HCT116 (cell line): ENCODE data around the gene MATK. TPM values are rescaled to one million over a fixed set of nuclear protein-coding genes. Genes with fewer than 3 reads are reported as not detected.

Experiments
- ATAC-seq: fragments of 200-7000 bp; cut with Tn5 transposase; 2 replicates; pipeline ENCODE4 v1.9.1; 2020; ENCODE audit warnings: mild to moderate bottlenecking, moderate library complexity
- BruUV-seq: library from RNA; stranded (reverse); fragments of 400-500 nt; replicated peaks from 2 replicates; lab custom pipeline; 2021; lab: Mats Ljungman, UMichigan
- CTCF ChIA-PET: fragments of 300-600 bp; sonication (Branson Sonifier 250); formaldehyde crosslinking; loops from one replicate; lab custom pipeline; 2021; ENCODE audit warnings: antibody characterized with exemption; lab: Charles Lee
- POLR2A ChIA-PET: fragments of 300-600, 350-600 bp; sonication (Branson Sonifier 250); formaldehyde crosslinking; loops from one replicate; lab custom pipeline; 2021; ENCODE audit warnings: antibody characterized with exemption; lab: Charles Lee
- RAD21 ChIA-PET, 2 experiments: fragments of 300-600 bp; sonication (Branson Sonifier 250); formaldehyde crosslinking; loops; one replicate each; lab custom pipeline; 2023; ENCODE audit warnings: low total read pairs in 2 of 2; ENCODE audit not compliant: uncharacterized antibody in 2 of 2, unreplicated experiment in 2 of 2, low non-redundant PET in 1 of 2; lab: Charles Lee
- DNase-seq: peaks from one replicate; pipeline ENCODE4 v3.0.0-alpha.2; 2010; ENCODE audit warnings: low read depth, low spot score
- H2AFZ ChIP-seq: fragments of 200-600 bp; shearing (Covaris generic), sonication (generic); 2 replicates; pipeline ENCODE4 v1.6.1; 2017; ENCODE audit warnings: low read depth, mixed run types, mixed read lengths, antibody characterized with exemption, low read length; ENCODE audit not compliant: poor library complexity, severe bottlenecking
- H3K27ac ChIP-seq: 2 replicates; pipeline ENCODE4 v1.5.1; 2012; ENCODE audit warnings: low read depth, low read length
- H3K27me3 ChIP-seq: fragments of 200-600 bp; sonication (generic); 2 replicates; pipeline ENCODE4 v1.6.1; 2016; ENCODE audit warnings: mixed run types, low read length, mixed read lengths; ENCODE audit not compliant: insufficient read depth
- H3K36me3 ChIP-seq, 2 experiments: fragments of 200-500 bp in 1 of 2; fragments of 200-600 bp in 1 of 2; sonication (Bioruptor generic) in 1 of 2; sonication (generic) in 1 of 2; 2 replicates each; pipeline versions ENCODE4 v1.5.1 to v1.6.1; 2014 to 2016; ENCODE audit warnings: low read length in 2 of 2, inconsistent platforms in 1 of 2, mixed read lengths in 1 of 2, mixed run types in 1 of 2; ENCODE audit not compliant: insufficient read depth in 2 of 2, control insufficient read depth in 1 of 2
- H3K4me1 ChIP-seq, 2 experiments: fragments of 200-600 bp in 1 of 2; sonication (generic) in 1 of 2; 2 replicates each; pipeline versions ENCODE4 v1.5.1 to v1.6.1; 2012 to 2017; ENCODE audit warnings: low read length in 2 of 2, inconsistent platforms in 1 of 2, mild to moderate bottlenecking in 1 of 2, mixed read lengths in 1 of 2, mixed run types in 1 of 2, moderate library complexity in 1 of 2; ENCODE audit not compliant: insufficient read depth in 2 of 2, control insufficient read depth in 1 of 2
- H3K4me2 ChIP-seq: fragments of 200-600 bp; sonication (generic); 2 replicates; pipeline ENCODE4 v1.6.1; 2017; ENCODE audit warnings: mixed run types, low read length, mixed read lengths
- H3K4me3 ChIP-seq, 2 experiments: fragments of 200-600 bp in 1 of 2; sonication (generic) in 1 of 2; replicated peaks in 1 of 2; 2 replicates each; pipeline ENCODE4 v1.5.1; 2011 to 2016; ENCODE audit warnings: low read length in 2 of 2, control low read depth in 1 of 2, low read depth in 1 of 2, mild to moderate bottlenecking in 1 of 2, mixed read lengths in 1 of 2, mixed run types in 1 of 2
- H3K79me2 ChIP-seq: fragments of 200-600 bp; sonication (generic); 2 replicates; pipeline ENCODE4 v1.6.1; 2017; ENCODE audit warnings: mild to moderate bottlenecking, mixed run types, low read length, moderate library complexity, mixed read lengths; ENCODE audit not compliant: insufficient read depth
- H3K9ac ChIP-seq: fragments of 200-600 bp; sonication (generic); 2 replicates; pipeline ENCODE4 v1.6.1; 2016; ENCODE audit warnings: low read length, mixed read lengths
- H3K9me2 ChIP-seq: fragments of 200-600 bp; sonication (generic), shearing (Covaris generic); 2 replicates; pipeline ENCODE4 v1.6.1; 2017; ENCODE audit warnings: mixed run types, mild to moderate bottlenecking, moderate library complexity; ENCODE audit not compliant: insufficient read depth
- H3K9me3 ChIP-seq, 2 experiments: fragments of 200-500 bp in 1 of 2; fragments of 200-600 bp in 1 of 2; sonication (Bioruptor generic) in 1 of 2; sonication (generic) in 1 of 2; 2 replicates each; pipeline ENCODE4 v1.6.1; 2014 to 2017; ENCODE audit warnings: low read length in 2 of 2, mixed read lengths in 2 of 2, inconsistent platforms in 1 of 2, low read depth in 1 of 2, mild to moderate bottlenecking in 1 of 2, mixed run types in 1 of 2, moderate library complexity in 1 of 2; ENCODE audit not compliant: control insufficient read depth in 1 of 2, insufficient read depth in 1 of 2
- H4K20me1 ChIP-seq: fragments of 200-600 bp; sonication (generic), shearing (Covaris generic); 2 replicates; pipeline ENCODE4 v1.6.1; 2017; ENCODE audit warnings: mixed run types, mild to moderate bottlenecking, moderate library complexity; ENCODE audit not compliant: insufficient read depth
- CBX3 ChIP-seq: IDR thresholded peaks from 2 replicates; pipeline ENCODE4 v1.6.1; 2012; ENCODE audit warnings: low read depth
- CEBPB ChIP-seq: IDR thresholded peaks from 2 replicates; pipeline ENCODE4 v1.6.1; 2012; ENCODE audit warnings: low read depth
- EZH2 ChIP-seq: fragments of 200-600 bp; sonication (generic); IDR thresholded peaks from 2 replicates; pipeline ENCODE4 v1.6.1; 2017; ENCODE audit warnings: antibody characterized with exemption, mixed run types
- FOSL1 ChIP-seq: IDR thresholded peaks from 2 replicates; pipeline ENCODE4 v1.6.1; 2012; ENCODE audit warnings: low read depth
- POLR2A ChIP-seq: IDR thresholded peaks from 2 replicates; pipeline ENCODE4 v1.7.0; 2011; ENCODE audit warnings: borderline replicate concordance; ENCODE audit not compliant: insufficient read depth, insufficient read length; ENCODE audit errors: extremely low read depth
- SRF ChIP-seq: IDR thresholded peaks from 2 replicates; pipeline ENCODE4 v1.6.1; 2012; ENCODE audit warnings: low read depth
- TCF7L2 ChIP-seq: IDR thresholded peaks from 2 replicates; pipeline ENCODE4 v1.7.0; 2011; ENCODE audit warnings: borderline replicate concordance, inconsistent platforms; ENCODE audit not compliant: insufficient read depth, insufficient read length; ENCODE audit errors: extremely low read depth
- YY1 ChIP-seq: IDR thresholded peaks from 2 replicates; pipeline ENCODE4 v1.6.1; 2011; ENCODE audit warnings: low read length, low read depth, moderate library complexity, mild to moderate bottlenecking; ENCODE audit not compliant: insufficient replicate concordance; ENCODE audit errors: extremely low read depth
- intact Hi-C: fragments of 100-400 bp; cut with micrococcal nuclease; formaldehyde crosslinking; loops from 2 replicates; pipeline ENCODE4 v1.10.0; 2022
- total RNA-seq: library from RNA; stranded (reverse); gene quantifications from one replicate; pipeline ENCODE4 v1.2.1, GENCODE V29; 2021; ENCODE audit not compliant: unreplicated experiment

The MATK gene
- total RNA-seq, 1 experiment from 2014 or later: not detected

- Histone ChIP-seq H3K36me3 (no peaks in the 10 kb centered on the region), H2AFZ (no peak overlapping the region), H3K4me3 (no peak overlapping the region), H3K27ac (no peak overlapping the region), H3K4me1 (0 out of 4 replicates have a peak, but pooled peaks cover 0 to 3% of the 10 kb centered on the region in 2 experiments), H3K27me3 (no peaks in the 10 kb centered on the region), H3K9me2 (no peaks in the 10 kb centered on the region), H3K4me2 (no peak overlapping the region), H3K9me3 (no peaks in the 10 kb centered on the region), H3K9ac (no peak overlapping the region), H4K20me1 (no peaks in the 10 kb centered on the region), H3K79me2 (no peaks in the 10 kb centered on the region)
- RAD21 ChIA-PET: no interaction called here
- DNase-seq (no peak), ATAC-seq (no peak)
- BruUV-seq: no TSS peak
- POLR2A ChIA-PET: no interaction called here
- TF ChIP-seq FOSL1: no peak
- no peak for TF ChIP-seq YY1
- CTCF ChIA-PET: interaction anchor here (1.2 to 1.5 kb wide), 3 partner anchors 9 to 18 kb away, joined by 3 to 6 read pairs (median 5); no protein-coding TSS in a partner anchor
- intact Hi-C loops: no loop called here
Measured at GRCh38 chr19:3830621-3831589, 44.7 kb upstream of the MATK start.

- no peaks in the 10 kb centered on the region for H3K27me3 ChIP-seq
- H3K4me1 ChIP-seq: 0 out of 4 replicates have a peak, but pooled peaks cover 0 to 3% of the 10 kb centered on the region in 2 experiments
- ATAC-seq: no peak
- no peaks in the 10 kb centered on the region for H3K9me2 ChIP-seq
- no peak overlapping the region for H3K4me3 ChIP-seq
- ChIA-PET POLR2A (no interaction called here), RAD21 (no interaction called here), CTCF (no interaction called here)
- BruUV-seq: no TSS peak
- no peak overlapping the region for H2AFZ ChIP-seq
- intact Hi-C loops: no loop called here
- no peak overlapping the region for H3K9ac ChIP-seq
- H3K9me3 ChIP-seq: no peaks in the 10 kb centered on the region
- H3K36me3 ChIP-seq: no peaks in the 10 kb centered on the region
- no peak overlapping the region for H3K27ac ChIP-seq
- DNase-seq: no peak
- no peak overlapping the region for H3K4me2 ChIP-seq
- no peaks in the 10 kb centered on the region for H4K20me1 ChIP-seq
- H3K79me2 ChIP-seq: no peaks in the 10 kb centered on the region
- TF ChIP-seq CEBPB (no peak), EZH2 (no peak), POLR2A (no peak), SRF (no peak), CBX3 (no peak), TCF7L2 (no peak)
Measured at GRCh38 chr19:3827306-3827705, 41.1 kb upstream of the MATK start.
